Left lung (tissue), 10 donors: ENCODE measurements around the gene XIRP2. TPM values are rescaled to one million over a fixed set of nuclear protein-coding genes. Genes with fewer than 3 reads are reported as not detected.

Source experiments
- ATAC-seq: fragments of 200-7000 bp; cut with Tn5 transposase; one replicate; pipeline ENCODE4 v1.9.1; 2020; ENCODE audit warnings: moderate library complexity
- DNase-seq, 4 donors: peaks; one replicate each; pipeline ENCODE4 v3.0.0-alpha.2; 2013 to 2020
- H3K27ac ChIP-seq, 2 donors: fragments of 200-600 bp; sonication (generic) in 1 of 2; one replicate each; pipeline versions ENCODE4 v1.5.0 to v1.8.0; 2020 to 2021
- H3K27me3 ChIP-seq, 2 donors: fragments of 200-600 bp; sonication (generic) in 1 of 2; one replicate each; pipeline versions ENCODE4 v1.5.0 to v1.8.0; 2020 to 2021
- H3K36me3 ChIP-seq, 2 donors: fragments of 200-600 bp; sonication (generic) in 1 of 2; one replicate each; pipeline versions ENCODE4 v1.5.0 to v1.8.0; 2020 to 2021
- H3K4me1 ChIP-seq, 2 donors: fragments of 200-600 bp; one replicate each; pipeline ENCODE4 v1.8.0; 2021
- H3K4me3 ChIP-seq, 2 donors: fragments of 200-600 bp; sonication (generic) in 1 of 2; one replicate each; pipeline versions ENCODE4 v1.5.0 to v1.8.0; 2020 to 2021; ENCODE audit warnings: mild to moderate bottlenecking in 1 of 2
- H3K9me3 ChIP-seq, 2 donors: fragments of 200-600 bp; sonication (generic) in 1 of 2; one replicate each; pipeline versions ENCODE4 v1.5.0 to v1.8.0; 2020 to 2021
- intact Hi-C, 2 donors: fragments of 100-400 bp; cut with DNase I; formaldehyde crosslinking; loops; one replicate each; pipeline versions ENCODE4 v1.11.2 to v1.14.2; 2022
- polyA plus RNA-seq, 6 donors: library from polyadenylated mRNA; unstranded; fragments of 120-200 nt; gene quantifications; one replicate each; pipeline ENCODE4 v1.2.1, GENCODE V29; 2013; ENCODE audit not compliant: insufficient read length in 6 of 6
- total RNA-seq, 2 donors: library from RNA; stranded (reverse); fragmentation: NEBNext Ultra II Directional; extraction: Animal tissue kit (Norgen Biotek cat#: 25700); gene quantifications; one replicate each; pipeline ENCODE4 v1.2.1, GENCODE V29; 2021
- TF ChIP-seq, protein P1 (sequence below), 2 donors: fragments of 200-600 bp; sonication (generic) in 1 of 2; IDR thresholded peaks; one replicate each; pipeline versions ENCODE4 v1.5.0 to v1.8.0; 2021; ENCODE audit warnings: antibody characterized with exemption in 2 of 2
- donor health status: DM: no; HTN: yes; CAD: no.
- donor health status: DM: no; HTN: no; CAD: no.

The XIRP2 gene
- total and polyA plus RNA-seq, 8 donors: 0.08 to 0.37 (median 0.27) TPM

DNA sequence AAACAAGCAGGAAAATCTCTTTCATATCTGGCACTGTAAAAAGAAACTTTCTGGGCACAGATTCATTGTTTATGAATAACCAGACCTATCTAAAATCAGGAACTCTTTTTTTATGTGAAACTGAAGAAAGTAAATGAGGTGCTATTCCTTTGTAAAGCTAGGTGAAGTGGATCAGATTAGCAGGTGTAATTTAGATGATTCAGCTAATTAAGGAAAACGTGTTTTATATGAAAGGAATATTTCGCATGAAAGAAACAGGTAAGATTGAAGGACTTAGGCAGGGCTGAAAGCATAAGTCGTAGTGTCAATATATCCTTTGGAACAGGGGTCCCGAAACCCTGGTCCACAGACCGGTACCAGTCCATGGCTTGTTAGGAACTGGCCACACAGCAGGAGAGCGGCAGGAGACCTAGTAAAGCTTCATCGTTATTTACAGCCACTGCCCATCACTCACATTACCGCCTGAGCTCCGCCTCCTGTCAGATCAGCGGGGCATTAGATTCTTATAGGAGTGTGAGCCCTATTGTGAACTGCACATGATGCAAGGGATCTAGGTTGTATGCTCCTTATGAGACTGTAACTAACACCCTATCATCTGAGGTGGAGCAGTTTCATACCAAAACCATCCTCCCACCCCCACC lies 20.3 kb upstream of the XIRP2 start:
- Histone ChIP-seq H3K4me1 (no peaks in the 10 kb centered on the region), H3K36me3 (no peaks in the 10 kb centered on the region), H3K9me3 (no peaks in the 10 kb centered on the region), H3K4me3 (no peak overlapping the region), H3K27ac (no peak overlapping the region), H3K27me3 (no peaks in the 10 kb centered on the region)
- intact Hi-C loops: no loop called here
- DNase-seq (no peak), ATAC-seq (no peak)
- TF ChIP-seq, protein P1, sequence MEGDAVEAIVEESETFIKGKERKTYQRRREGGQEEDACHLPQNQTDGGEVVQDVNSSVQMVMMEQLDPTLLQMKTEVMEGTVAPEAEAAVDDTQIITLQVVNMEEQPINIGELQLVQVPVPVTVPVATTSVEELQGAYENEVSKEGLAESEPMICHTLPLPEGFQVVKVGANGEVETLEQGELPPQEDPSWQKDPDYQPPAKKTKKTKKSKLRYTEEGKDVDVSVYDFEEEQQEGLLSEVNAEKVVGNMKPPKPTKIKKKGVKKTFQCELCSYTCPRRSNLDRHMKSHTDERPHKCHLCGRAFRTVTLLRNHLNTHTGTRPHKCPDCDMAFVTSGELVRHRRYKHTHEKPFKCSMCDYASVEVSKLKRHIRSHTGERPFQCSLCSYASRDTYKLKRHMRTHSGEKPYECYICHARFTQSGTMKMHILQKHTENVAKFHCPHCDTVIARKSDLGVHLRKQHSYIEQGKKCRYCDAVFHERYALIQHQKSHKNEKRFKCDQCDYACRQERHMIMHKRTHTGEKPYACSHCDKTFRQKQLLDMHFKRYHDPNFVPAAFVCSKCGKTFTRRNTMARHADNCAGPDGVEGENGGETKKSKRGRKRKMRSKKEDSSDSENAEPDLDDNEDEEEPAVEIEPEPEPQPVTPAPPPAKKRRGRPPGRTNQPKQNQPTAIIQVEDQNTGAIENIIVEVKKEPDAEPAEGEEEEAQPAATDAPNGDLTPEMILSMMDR (IDR thresholded peaks at IDR 0.05): no peak

DNA sequence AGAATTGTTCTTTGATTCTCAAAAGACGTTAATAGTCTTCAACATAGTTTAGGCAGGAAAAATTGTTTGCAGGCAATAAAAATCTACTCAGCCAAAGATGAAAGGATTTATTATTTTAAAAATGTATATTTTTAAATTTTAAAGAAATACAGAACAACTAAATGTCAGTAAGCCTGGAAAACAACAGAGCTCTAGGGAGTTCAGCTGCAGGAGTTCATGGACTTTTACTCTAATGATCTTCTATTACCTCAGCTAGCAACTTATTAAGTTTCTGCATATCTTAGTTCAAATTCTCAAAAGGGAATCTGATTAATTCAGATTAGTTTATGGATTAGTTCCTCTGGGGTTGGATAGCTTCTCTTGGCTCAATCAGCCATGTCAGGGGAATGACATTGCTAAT lies 17.9 kb upstream of the XIRP2 start:
- TF ChIP-seq, protein P1 (IDR thresholded peaks at IDR 0.05): no peak
- no peak overlapping the region for H3K4me3 ChIP-seq
- H3K9me3 ChIP-seq: no peaks in the 10 kb centered on the region
- no peaks in the 10 kb centered on the region for H3K27me3 ChIP-seq
- H3K4me1 ChIP-seq: no peaks in the 10 kb centered on the region
- no peaks in the 10 kb centered on the region for H3K36me3 ChIP-seq
- intact Hi-C loops: no loop called here
- DNase-seq (no peak), ATAC-seq (no peak)
- no peak overlapping the region for H3K27ac ChIP-seq

- Histone ChIP-seq H3K27me3 (no peaks in the 10 kb centered on the region), H3K27ac (no peak overlapping the region), H3K4me1 (no peaks in the 10 kb centered on the region), H3K4me3 (no peak overlapping the region), H3K9me3 (no peaks in the 10 kb centered on the region), H3K36me3 (no peaks in the 10 kb centered on the region)
- intact Hi-C loops: no loop called here
- no peak for ATAC-seq
- TF ChIP-seq, protein P1 (IDR thresholded peaks at IDR 0.05): no peak
- DNase-seq: no peak
These were observed 7.1 kb upstream of the XIRP2 start for GRCh38 chr2:166881177-166881576.

DNA sequence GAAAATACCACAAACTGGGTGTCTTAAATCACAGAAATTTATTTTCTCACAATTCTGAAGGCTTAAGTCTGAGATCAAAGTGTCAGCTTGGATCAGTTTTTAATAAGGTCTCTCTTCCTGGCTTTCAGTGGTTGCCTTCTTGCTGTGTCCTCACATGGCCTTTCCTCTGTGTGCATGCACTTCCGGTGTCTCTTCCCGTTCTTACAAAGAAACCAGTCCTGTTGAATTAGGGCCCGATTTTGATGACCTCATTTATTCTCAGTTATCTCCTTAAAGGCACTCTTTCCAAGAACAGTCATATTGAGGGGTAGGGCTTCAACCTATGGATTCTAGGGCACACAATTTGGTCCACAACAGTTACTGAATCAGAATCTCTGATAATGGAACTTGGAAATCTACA lies 5.4 kb upstream of the XIRP2 start:
- H3K4me3 ChIP-seq: no peak overlapping the region
- no peaks in the 10 kb centered on the region for H3K27me3 ChIP-seq
- intact Hi-C loops: no loop called here
- H3K4me1 ChIP-seq: no peaks in the 10 kb centered on the region
- ATAC-seq (no peak), DNase-seq (no peak)
- no peak overlapping the region for H3K27ac ChIP-seq
- H3K9me3 ChIP-seq: no peaks in the 10 kb centered on the region
- no peaks in the 10 kb centered on the region for H3K36me3 ChIP-seq
- TF ChIP-seq, protein P1 (IDR thresholded peaks at IDR 0.05): no peak

GRCh38 chr2:166891727-166892126 lies 3.4 kb downstream of the XIRP2 start:
- TF ChIP-seq, protein P1 (IDR thresholded peaks at IDR 0.05): no peak
- intact Hi-C loops: no loop called here
- Histone ChIP-seq H3K27ac (no peak overlapping the region), H3K4me3 (no peak overlapping the region), H3K36me3 (no peaks in the 10 kb centered on the region), H3K9me3 (no peaks in the 10 kb centered on the region), H3K4me1 (no peaks in the 10 kb centered on the region), H3K27me3 (no peaks in the 10 kb centered on the region)
- DNase-seq (no peak), ATAC-seq (no peak)
